Astrocyte (in vitro differentiated cells and primary cell): ENCODE measurements around the gene CLIP4.

Experiments used
- CTCF ChIP-seq: IDR thresholded peaks from 2 replicates; pipeline ENCODE4 v1.5.1; 2011; ENCODE audit warnings: low read depth, mild to moderate bottlenecking, inconsistent platforms, low read length, moderate library complexity; ENCODE audit not compliant: insufficient read depth
- EZH2 ChIP-seq: IDR thresholded peaks from 2 replicates; pipeline ENCODE4 v1.6.1; 2012; ENCODE audit warnings: mild to moderate bottlenecking, low read length, inconsistent platforms; ENCODE audit not compliant: insufficient read depth

GRCh38 chr2:29162204-29162928 is 47.2 kb downstream of the CLIP4 start:
- TF ChIP-seq CTCF (no peak), EZH2 (no peak)
